Heart right ventricle (tissue), 16 donors: ENCODE data around the gene PEX26. TPM values are rescaled to one million over a fixed set of nuclear protein-coding genes. Genes with fewer than 3 reads are reported as not detected.

Experiments
- ATAC-seq, 8 donors: fragments of 200-7000 bp; cut with Tn5 transposase; one replicate each; pipeline ENCODE4 v1.9.1; 2020; ENCODE audit warnings: mild to moderate bottlenecking in 8 of 8, moderate library complexity in 8 of 8, moderate number of reproducible peaks in 1 of 8
- DNase-seq, 2 donors: peaks; one replicate each; pipeline ENCODE4 v3.0.0-alpha.2; 2020
- H3K27ac ChIP-seq, 10 donors: fragments of 200-600 bp; sonication (generic) in 2 of 10; one replicate each; pipeline versions ENCODE4 v1.5.0 to v1.8.0; 2020 to 2022; ENCODE audit warnings: mild to moderate bottlenecking in 3 of 10
- H3K27me3 ChIP-seq, 7 donors: fragments of 200-600 bp; one replicate each; pipeline ENCODE4 v1.8.0; 2021 to 2022; ENCODE audit warnings: mild to moderate bottlenecking in 2 of 7
- H3K36me3 ChIP-seq, 9 donors: fragments of 200-600 bp; sonication (generic) in 1 of 9; one replicate each; pipeline versions ENCODE4 v1.5.0 to v1.8.0; 2020 to 2022; ENCODE audit warnings: mild to moderate bottlenecking in 2 of 9
- H3K4me1 ChIP-seq, 9 donors: fragments of 200-600 bp; sonication (generic) in 1 of 9; one replicate each; pipeline versions ENCODE4 v1.5.0 to v1.8.0; 2020 to 2022; ENCODE audit warnings: mild to moderate bottlenecking in 4 of 9
- H3K4me3 ChIP-seq, 10 donors: fragments of 200-600 bp; sonication (generic) in 2 of 10; one replicate each; pipeline versions ENCODE4 v1.5.0 to v1.8.0; 2020 to 2022; ENCODE audit warnings: mild to moderate bottlenecking in 7 of 10, moderate library complexity in 2 of 10
- H3K9me3 ChIP-seq, 11 donors: fragments of 200-600 bp in 10 of 11; sonication (generic) in 2 of 11; one replicate each; pipeline versions ENCODE4 v1.5.0 to v1.8.0; 2013 to 2022; ENCODE audit warnings: mild to moderate bottlenecking in 2 of 11, control low read depth in 1 of 11, moderate library complexity in 1 of 11
- WGBS, 2 donors: extraction: QIAGEN DNeasy Blood & Tissue Kit; methylation state at CpG; one replicate each; pipeline ENCODE4 v1.1.7; 2013; ENCODE audit warnings: inconsistent platforms in 1 of 2; 5-methylcytosine and 5-hydroxymethylcytosine counted together
- intact Hi-C, 10 donors: fragments of 100-400 bp; cut with DNase I; formaldehyde crosslinking; loops; one replicate each; pipeline versions ENCODE4 v1.11.1 to v1.14.2; 2022
- polyA plus RNA-seq, 2 donors: library from polyadenylated mRNA; stranded (reverse); fragments of 200-250 nt; gene quantifications; one replicate each; pipeline ENCODE4 v1.2.3, GENCODE V29; 2013
- total RNA-seq, 10 donors: library from RNA; stranded (reverse); fragmentation: NEBNext Ultra II Directional in 3 of 10; extraction: Animal tissue kit (Norgen Biotek cat#: 25700) in 3 of 10; gene quantifications; one replicate each; pipeline versions ENCODE4 v1.2.1 to v1.2.4, GENCODE V29; 2021 to 2023
- TF ChIP-seq, protein P1 (sequence below), 9 donors: fragments of 200-600 bp; sonication (generic) in 2 of 9; IDR thresholded peaks; one replicate each; pipeline versions ENCODE4 v1.5.0 to v1.8.0; 2021 to 2022; ENCODE audit warnings: antibody characterized with exemption in 9 of 9, mild to moderate bottlenecking in 5 of 9, moderate library complexity in 1 of 9
- donor health status: Arrhythmogenic right ventricular cardiomyopathy.
- donor health status: ischemic (EF 13 %, LVEDD 7.1; RV severe dilation, severe dysfunction).
- donor health status: healthy with polysubstance abuse.
- donor health status: DM: no; HTN: yes; CAD: no.
- donor health status: DM: no; HTN: no; CAD: no.
- donor health status: ischemic (EF 25% LVEDD 6.9; RV normal size, moderate dysfunction).
- donor health status: ischemic (EF 25% LVEDD 5.7; RV mildly dilated, moderate dysfunction).
- donor health status: healthy.
- donor health status: DM: yes; HTN: yes; CAD: no.
- donor health status: Ischemic cardiomyopathy.
- donor health status: ischemic (EF 35%, LVEDD 5.7; RV mildly dilated, moderate dysfunction).
- donor health status: nonischemic (EF 11% LVEDD 7.7; RV severe dilation, severe dysfunction).
- donor health status: DM: yes; HTN: yes; CAD: no.
- donor health status: PGD.
- donor health status: ischemic (EF 29% LVEDD 5.4; RV normal size, mild dysfunction).
- donor health status: nonischemic (EF 23%, LVEDD 6.1; RV moderate dilation, normal function).

Gene PEX26
- total and polyA plus RNA-seq, 12 donors: 8.3 to 27.1 (median 20.2) TPM

DNA sequence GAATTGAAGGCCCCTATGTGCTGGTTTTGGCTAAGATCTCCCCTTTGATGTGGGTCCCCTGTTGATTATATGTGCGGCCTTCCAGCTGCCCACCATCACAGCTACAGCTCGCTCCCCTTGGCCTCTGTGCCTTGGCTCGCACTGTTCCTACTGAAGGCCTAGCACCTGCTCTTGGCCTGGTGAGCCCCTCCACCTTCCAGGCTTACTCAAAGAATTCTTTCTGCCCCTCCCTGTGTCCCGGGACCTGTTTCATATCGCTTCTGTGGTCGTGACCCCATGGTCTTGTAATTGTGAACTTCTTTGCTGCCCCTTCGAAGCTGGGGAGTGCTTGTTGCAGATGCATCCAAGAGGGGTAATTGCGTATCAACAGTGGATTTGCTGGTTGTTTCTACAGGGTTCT, 12.5 kb downstream of the PEX26 start:
- Histone ChIP-seq H3K4me1 (peaks cover 0 to 41% (median 21%) of the 10 kb centered on the region in 9 donors), H3K27me3 (no peaks in the 10 kb centered on the region), H3K36me3 (peaks cover 3 to 56% (median 24%) of the 10 kb centered on the region in 9 donors), H3K9me3 (no peaks in the 10 kb centered on the region), H3K4me3 (no peak overlapping the region), H3K27ac (no peak overlapping the region)
- intact Hi-C loops: loop anchor here in 2 of 10 donors (5.0 to 10.0 kb wide), 2 partner anchors 55 to 62 kb away; partner anchors contain the start of gene USP18 (in 1 of the 2)
- WGBS, 2 donors: 95% methylated on average over 8 of the region's 8 CpGs
- no peak for DNase-seq
- TF ChIP-seq, protein P1, sequence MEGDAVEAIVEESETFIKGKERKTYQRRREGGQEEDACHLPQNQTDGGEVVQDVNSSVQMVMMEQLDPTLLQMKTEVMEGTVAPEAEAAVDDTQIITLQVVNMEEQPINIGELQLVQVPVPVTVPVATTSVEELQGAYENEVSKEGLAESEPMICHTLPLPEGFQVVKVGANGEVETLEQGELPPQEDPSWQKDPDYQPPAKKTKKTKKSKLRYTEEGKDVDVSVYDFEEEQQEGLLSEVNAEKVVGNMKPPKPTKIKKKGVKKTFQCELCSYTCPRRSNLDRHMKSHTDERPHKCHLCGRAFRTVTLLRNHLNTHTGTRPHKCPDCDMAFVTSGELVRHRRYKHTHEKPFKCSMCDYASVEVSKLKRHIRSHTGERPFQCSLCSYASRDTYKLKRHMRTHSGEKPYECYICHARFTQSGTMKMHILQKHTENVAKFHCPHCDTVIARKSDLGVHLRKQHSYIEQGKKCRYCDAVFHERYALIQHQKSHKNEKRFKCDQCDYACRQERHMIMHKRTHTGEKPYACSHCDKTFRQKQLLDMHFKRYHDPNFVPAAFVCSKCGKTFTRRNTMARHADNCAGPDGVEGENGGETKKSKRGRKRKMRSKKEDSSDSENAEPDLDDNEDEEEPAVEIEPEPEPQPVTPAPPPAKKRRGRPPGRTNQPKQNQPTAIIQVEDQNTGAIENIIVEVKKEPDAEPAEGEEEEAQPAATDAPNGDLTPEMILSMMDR (IDR thresholded peaks at IDR 0.05): no peak
- no peak for ATAC-seq

- ATAC-seq: peak in 7 of 8 donors; percentile 6 to 30 (median 25)
- intact Hi-C loops: loop anchor here in 2 of 10 donors (5.0 to 10.0 kb wide), 2 partner anchors 53 to 61 kb away; partner anchors contain the start of gene USP18 (in 1 of the 2)
- no peak for DNase-seq
- Histone ChIP-seq H3K4me1 (peaks cover 0 to 47% (median 28%) of the 10 kb centered on the region in 9 donors), H3K27ac (peak overlapping the region; percentile 80 to 94 (median 90)), H3K4me3 (peak overlapping the region in 9 of 10 donors; percentile 10 to 50 (median 45)), H3K36me3 (peaks cover 3 to 47% (median 19%) of the 10 kb centered on the region in 9 donors), H3K27me3 (no peaks in the 10 kb centered on the region), H3K9me3 (no peaks in the 10 kb centered on the region)
- TF ChIP-seq, protein P1 (IDR thresholded peaks at IDR 0.05): no peak
- 58 to 64% methylated on average over 7 of the region's 7 CpGs for WGBS, 2 donors
These were observed 13.7 kb downstream of the PEX26 start for GRCh38 chr22:18091478-18091877.

- Histone ChIP-seq H3K27me3 (no peaks in the 10 kb centered on the region), H3K36me3 (peaks cover 3 to 42% (median 16%) of the 10 kb centered on the region in 9 donors), H3K9me3 (no peaks in the 10 kb centered on the region), H3K27ac (peak overlapping the region; percentile 80 to 94 (median 90)), H3K4me3 (peak overlapping the region in 9 of 10 donors; percentile 10 to 50 (median 45)), H3K4me1 (peaks cover 0 to 47% (median 28%) of the 10 kb centered on the region in 9 donors)
- intact Hi-C loops: loop anchor here in 2 of 10 donors (2.0 to 10.0 kb wide), 3 partner anchors 19 to 60 kb away; partner anchors contain the start of genes TUBA8 (in 1 of the 2) and USP18 (in 1 of the 2)
- WGBS, 2 donors: 6 to 8% methylated on average over 22 of the region's 22 CpGs
- peak; percentile 73 to 75 for DNase-seq
- ATAC-seq: peak; percentile 81 to 89 (median 86)
- TF ChIP-seq, protein P1 (IDR thresholded peaks at IDR 0.05): peak in 3 of 9 donors; percentile 29 to 43 (median 40)
These were observed 14.2 kb downstream of the PEX26 start for GRCh38 chr22:18091916-18092526.

- 89 to 96% methylated on average over 6 of the region's 6 CpGs for WGBS, 2 donors
- Histone ChIP-seq H3K4me1 (peaks cover 0 to 44% (median 28%) of the 10 kb centered on the region in 9 donors), H3K27me3 (no peaks in the 10 kb centered on the region), H3K9me3 (no peaks in the 10 kb centered on the region), H3K36me3 (peaks cover 0 to 25% (median 0%) of the 10 kb centered on the region in 9 donors), H3K4me3 (no peak overlapping the region), H3K27ac (no peak overlapping the region)
- DNase-seq: no peak
- ATAC-seq: no peak
- TF ChIP-seq, protein P1 (IDR thresholded peaks at IDR 0.05): no peak
- intact Hi-C loops: loop anchor here in 2 of 10 donors (2.0 to 10.0 kb wide), 3 partner anchors 17 to 59 kb away; partner anchors contain the start of genes TUBA8 (in 1 of the 2) and USP18 (in 1 of the 2)
These were observed 15.9 kb downstream of the PEX26 start for GRCh38 chr22:18093661-18094060.
